NOMO-1 treated with DMSO at 0.1 percent for 48 hours (cell line): ENCODE results near the gene GEMIN7.
"Not testable (repeated sequence)": the region's sequence is repeated elsewhere in the genome, so short reads cannot be mapped to it uniquely, and the experiment has no call there.

Experiments
- DNase-seq: peaks from one replicate; lab custom pipeline; 2025; ENCODE audit not compliant: unreplicated experiment; lab: John Stamatoyannopoulos, UW

The GEMIN7 gene

DNA sequence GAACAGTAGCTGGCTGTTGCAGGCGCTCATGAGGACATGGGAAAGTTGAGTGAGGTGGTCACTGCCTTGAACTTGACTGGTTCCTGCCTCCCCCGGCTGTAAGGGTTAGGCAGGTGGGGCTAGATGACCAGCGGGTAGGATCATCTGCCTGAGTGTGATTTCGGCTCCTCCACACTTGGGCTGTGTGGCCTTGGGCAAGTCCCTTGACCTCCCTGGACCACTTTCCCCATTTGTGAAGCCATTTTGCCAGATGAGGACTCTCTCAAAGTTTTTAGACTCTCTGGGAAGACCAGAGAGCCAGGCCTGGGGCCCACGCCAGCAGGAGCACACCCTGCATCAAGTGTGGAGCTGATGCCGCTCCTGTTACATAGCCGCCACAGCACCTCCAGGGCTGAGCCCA, 23.4 kb downstream of the GEMIN7 start:
- DNase-seq: no peak

- no peak for DNase-seq
These were observed 24.1 kb downstream of the GEMIN7 start for GRCh38 chr19:45103156-45103507.

- DNase-seq: no peak
These were observed 24.7 kb downstream of the GEMIN7 start for GRCh38 chr19:45103508-45104319.

- no peak for DNase-seq
These were observed 25.7 kb downstream of the GEMIN7 start for GRCh38 chr19:45104658-45105349.

GRCh38 chr19:45106363-45106762, 27.3 kb downstream of the GEMIN7 start:
- DNase-seq: not testable (repeated sequence)

- no peak for DNase-seq
These were observed 28.6 kb downstream of the GEMIN7 start for GRCh38 chr19:45107621-45108150.

DNA sequence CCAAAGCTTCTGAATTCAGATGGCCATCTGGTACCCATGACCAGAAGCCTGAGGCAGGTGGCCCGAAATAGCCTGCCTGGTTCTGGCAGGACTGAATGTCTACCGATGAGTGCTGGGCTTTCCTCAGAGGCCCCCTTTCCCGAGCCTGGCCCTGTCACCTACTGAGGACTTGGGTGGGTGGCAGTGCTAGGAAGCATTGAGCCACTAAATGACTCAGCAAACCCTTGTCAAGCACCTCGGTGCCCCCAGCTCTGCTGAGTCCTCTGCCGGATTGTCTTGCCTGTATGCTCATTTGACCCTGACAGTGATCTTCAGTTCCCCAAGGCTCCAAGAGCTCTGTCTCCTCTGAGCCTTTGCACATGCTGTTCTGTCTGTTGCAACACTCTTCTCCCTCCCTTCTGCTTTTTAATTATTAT, 31.8 kb downstream of the GEMIN7 start:
- DNase-seq: no peak

GRCh38 chr19:45112111-45112827, 33.2 kb downstream of the GEMIN7 start:
- no peak for DNase-seq

- no peak for DNase-seq
These were observed 34.6 kb downstream of the GEMIN7 start for GRCh38 chr19:45113628-45114027.

- DNase-seq: no peak
These were observed 35.1 kb downstream of the GEMIN7 start for GRCh38 chr19:45114116-45114515.

DNA sequence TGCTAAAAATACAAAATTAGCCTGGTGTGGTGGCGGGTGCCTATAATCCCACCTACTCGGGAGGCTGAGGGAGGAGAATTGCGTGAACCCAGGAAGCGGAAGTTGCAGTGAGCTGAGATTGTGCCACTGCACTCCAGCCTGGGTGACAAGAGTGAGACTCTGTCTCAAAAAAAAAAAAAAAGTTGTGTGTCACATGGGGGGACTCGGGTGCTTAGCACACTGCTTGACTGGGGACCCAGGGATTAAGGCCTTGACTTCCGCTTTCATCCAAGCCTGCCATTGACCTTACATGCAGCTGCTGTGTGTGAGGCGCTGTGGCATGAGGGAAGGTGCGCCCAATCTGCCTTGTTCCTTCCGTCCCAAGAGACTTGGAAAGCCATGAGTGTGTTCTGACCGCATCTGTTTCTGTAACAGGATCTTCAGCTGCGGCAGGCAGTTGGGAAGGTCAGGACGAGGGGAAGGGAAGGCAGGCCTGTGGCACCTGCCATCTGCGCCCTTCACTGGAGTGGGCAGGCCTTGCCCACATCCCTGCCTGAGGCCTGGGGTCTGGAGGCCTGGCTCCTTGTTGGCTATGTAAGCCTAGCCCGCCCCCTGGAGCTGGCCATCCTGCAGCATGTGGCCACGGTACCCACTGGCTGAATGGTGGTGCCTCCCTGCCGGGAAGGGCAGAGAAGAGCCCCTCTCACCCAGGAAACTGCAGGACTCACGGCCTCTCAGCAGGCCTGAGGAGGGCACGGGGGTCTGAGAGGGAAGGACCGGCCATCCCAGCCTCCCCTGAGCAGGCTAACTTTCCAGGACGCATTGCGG, 37.0 kb downstream of the GEMIN7 start:
- DNase-seq: no peak

GRCh38 chr19:45117167-45117594, 38.1 kb downstream of the GEMIN7 start:
- DNase-seq: no peak

- DNase-seq: no peak
These were observed 38.6 kb downstream of the GEMIN7 start for GRCh38 chr19:45117671-45118070.

GRCh38 chr19:45118106-45118505, 39.0 kb downstream of the GEMIN7 start:
- DNase-seq: no peak

- not testable (repeated sequence) for DNase-seq
These were observed 39.7 kb downstream of the GEMIN7 start for GRCh38 chr19:45118591-45119355.

- DNase-seq: no peak
These were observed 40.5 kb downstream of the GEMIN7 start for GRCh38 chr19:45119582-45119981.

GRCh38 chr19:45121827-45122345, 42.8 kb downstream of the GEMIN7 start:
- no peak for DNase-seq

DNA sequence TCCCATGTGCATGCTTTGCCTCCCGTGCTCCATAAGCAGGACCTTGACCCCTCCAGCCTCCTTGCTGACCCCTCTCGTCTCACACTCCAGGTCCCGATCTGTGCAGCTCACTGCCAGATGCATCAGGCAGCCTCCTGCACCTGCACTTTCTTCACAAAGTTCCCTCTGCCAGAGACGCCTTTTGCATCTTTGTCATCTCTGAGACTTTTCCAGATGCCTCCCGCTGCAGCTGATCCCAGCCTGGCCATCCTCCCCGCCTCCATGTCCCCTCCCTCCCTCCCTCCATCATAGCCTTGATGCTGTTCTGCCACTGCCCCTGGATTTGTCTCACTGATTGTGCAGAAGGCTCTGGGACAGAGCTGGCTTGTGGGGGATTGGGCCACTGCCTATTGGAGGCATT, 43.8 kb downstream of the GEMIN7 start:
- no peak for DNase-seq

GRCh38 chr19:45123440-45123850, 44.4 kb downstream of the GEMIN7 start:
- no peak for DNase-seq

DNA sequence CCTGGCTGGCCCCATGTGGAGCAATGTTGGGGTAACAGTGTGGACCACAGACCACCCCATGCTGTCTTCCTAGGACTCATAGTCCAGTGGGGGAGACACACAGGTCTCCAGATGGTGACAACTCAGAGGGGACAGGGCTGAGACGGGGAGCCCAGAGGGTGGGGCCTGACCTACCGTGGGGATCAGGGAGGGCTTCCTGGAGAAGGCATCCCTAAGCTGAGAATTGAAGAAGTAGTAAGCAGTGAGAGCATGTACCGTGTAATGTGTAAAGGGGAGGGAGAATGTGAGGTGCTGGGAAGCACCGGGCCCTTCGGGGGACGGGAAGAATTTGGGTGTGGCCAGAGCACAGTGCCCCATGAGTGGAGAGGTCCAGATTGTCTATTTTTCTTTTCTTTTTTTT, 45.0 kb downstream of the GEMIN7 start:
- DNase-seq: no peak
